SH-SY5Y (cell line): ENCODE results near the gene EPS8L3.

Source experiments
- GATA2 ChIP-seq: IDR thresholded peaks from 2 replicates; pipeline ENCODE4 v1.6.1; 2011; ENCODE audit warnings: mild to moderate bottlenecking, low read depth, low read length
- GATA3 ChIP-seq: IDR thresholded peaks from 2 replicates; pipeline ENCODE4 v1.6.1; 2011; ENCODE audit warnings: low read depth, mild to moderate bottlenecking, low read length, moderate library complexity

DNA sequence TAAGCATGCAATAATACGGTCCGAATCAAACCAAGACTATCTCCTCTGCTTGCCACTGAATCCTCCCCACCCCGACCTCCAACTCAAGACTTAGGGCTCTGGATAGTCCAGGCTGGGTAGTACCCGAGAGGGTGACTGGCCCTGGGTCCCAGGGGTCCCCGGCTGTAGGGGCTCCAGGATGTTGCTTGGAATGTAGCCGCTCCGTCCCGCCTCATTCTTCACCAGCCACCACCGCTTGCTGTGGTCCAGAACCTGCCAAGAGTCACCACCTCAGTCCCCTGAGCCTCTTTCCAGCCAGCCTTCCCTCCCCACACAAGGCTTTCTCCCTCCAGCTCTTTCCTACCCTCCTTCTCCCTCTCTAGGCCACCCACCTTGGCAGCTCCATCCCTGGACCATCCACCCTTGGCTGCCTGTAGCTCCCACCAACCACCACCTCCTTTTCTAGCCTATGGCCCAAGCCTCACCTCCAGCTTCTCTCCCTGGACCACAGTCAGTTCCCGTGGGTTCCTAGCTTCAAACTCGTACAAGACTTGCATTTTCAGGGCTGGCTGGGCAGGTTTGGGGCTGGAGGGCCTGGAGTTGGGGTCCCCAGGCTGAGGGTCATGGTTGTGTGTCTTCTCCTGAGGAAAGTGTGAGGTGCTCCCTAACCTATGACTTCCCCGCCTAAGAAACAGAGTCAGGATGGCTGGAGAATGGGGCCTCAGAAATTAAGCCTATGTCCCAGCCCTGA, 12.0 kb downstream of the EPS8L3 start:
- TF ChIP-seq GATA3 (no peak), GATA2 (no peak)
